HG03135 (cell line): ENCODE measurements around the gene UTP18.
"Not testable (repeated sequence)": the region's sequence is repeated elsewhere in the genome, so short reads cannot be mapped to it uniquely, and the experiment has no call there.

ENCODE experiments used
- ATAC-seq: cut with Tn5 transposase; IDR thresholded peaks from one replicate; pipeline ENCODE4 v1.9.1; 2021; ENCODE audit warnings: mild to moderate bottlenecking, moderate library complexity; ENCODE audit not compliant: unreplicated experiment

The UTP18 gene

GRCh38 chr17:51260237-51261023, at the start of gene UTP18:
TSS of gene UTP18 (plus strand) at chr17:51260546. CDS start at chr17:51260585, 39 bp downstream.
- ATAC-seq = peak; percentile 75

DNA sequence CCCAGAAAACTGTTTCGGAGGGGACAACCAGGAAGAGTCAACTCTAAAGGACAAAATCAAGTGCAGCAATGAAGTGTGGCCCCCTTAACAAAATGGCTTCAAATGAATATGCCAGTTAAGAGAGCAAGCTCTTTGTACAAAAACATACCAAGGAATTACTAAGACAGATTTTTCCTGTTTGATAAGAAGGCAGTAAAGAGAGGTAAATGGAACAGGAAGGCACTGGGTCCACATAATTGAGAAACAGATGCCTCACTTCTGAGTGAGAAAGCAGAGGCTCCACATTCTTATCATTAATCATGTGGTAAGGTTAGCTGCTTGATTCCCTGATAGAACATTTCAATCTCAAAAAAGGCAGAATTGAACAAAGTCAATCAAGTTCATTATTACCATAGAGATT, 45.4 kb upstream of the UTP18 start:
- no peak for ATAC-seq

- no peak for ATAC-seq
Observed at GRCh38 chr17:51217946-51218345, 42.4 kb upstream of the UTP18 start.

DNA sequence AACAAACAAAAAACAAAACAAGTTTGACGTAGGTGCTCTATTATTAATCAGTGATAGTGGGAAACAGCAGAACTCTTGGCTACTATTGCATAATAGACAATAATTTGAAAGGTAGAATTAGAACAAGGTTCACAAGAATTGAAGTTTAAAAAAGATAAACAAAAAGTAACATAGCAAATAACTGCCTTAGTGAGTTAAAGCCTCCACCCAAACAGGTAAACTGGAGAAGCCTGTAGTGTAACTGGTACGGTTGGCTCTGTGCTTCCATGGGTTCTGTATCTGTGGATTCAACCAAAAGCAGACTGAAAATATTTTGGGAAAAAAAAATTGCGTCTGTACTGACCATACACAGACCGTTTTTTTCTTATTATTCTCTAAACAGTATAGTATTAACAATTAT, 39.0 kb upstream of the UTP18 start:
- ATAC-seq = no peak

DNA sequence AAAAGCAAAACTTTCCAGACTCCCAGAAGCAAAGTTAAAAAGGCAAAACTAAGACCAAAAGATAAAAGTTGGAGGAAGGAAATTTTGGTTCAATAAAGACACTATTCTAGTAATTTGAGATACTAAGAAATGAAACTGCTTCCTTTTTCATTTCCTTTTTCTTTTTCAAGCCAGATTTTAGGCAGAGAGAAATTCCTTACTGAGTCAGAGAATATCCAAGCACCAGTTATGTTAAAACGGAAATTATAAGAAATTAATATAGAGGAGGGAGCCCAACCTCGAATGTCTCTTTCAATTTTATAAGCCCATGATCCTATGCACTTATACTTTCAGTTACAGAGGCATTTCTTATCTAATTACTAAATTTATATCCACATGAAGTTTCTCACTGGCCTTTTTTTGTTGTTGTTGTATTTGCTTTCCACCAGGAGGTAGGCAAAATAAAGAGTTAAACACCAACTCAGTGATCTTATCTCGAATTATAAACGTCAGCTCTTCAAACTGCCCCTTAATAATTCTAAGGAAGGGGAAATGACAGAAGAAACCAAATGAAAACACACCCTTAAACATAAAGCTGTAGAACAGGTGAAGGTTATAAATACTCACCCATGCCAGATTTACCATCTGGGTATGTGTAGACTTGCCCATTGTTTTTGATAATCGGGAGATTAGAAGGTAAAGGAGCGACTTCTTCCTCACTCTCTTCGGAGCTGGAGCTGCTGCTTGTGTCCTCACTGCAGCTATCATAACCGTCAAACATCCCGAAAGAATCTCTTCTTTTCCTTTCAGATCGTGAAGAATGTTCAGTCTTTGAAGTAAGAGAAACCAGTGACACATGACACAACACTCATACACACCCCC, 35.7 kb upstream of the UTP18 start:
- no peak for ATAC-seq

DNA sequence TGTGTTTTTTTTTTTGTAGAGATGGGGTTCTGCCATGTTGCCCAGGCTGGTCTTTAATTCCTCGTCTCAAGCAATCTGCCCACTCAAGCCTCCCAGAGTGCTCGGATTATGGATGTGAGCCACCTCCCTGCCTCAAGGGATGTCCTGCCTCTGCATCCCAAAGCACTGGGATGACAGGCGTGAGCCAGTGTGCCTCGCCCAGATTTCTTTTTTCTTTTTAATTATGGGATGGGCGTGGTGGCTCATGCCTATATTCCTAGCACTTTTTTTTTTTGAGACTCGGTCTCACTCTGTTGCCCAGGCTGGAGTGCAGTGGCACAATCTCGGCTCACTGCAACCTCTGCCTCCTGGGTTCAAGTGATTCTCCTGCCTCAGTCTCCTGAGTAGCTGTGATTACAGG, 34.8 kb upstream of the UTP18 start:
- ATAC-seq = not testable (repeated sequence)

GRCh38 chr17:51228161-51228560, 32.2 kb upstream of the UTP18 start:
- no peak for ATAC-seq

- ATAC-seq = no peak
Observed at GRCh38 chr17:51229889-51230288, 30.5 kb upstream of the UTP18 start.

DNA sequence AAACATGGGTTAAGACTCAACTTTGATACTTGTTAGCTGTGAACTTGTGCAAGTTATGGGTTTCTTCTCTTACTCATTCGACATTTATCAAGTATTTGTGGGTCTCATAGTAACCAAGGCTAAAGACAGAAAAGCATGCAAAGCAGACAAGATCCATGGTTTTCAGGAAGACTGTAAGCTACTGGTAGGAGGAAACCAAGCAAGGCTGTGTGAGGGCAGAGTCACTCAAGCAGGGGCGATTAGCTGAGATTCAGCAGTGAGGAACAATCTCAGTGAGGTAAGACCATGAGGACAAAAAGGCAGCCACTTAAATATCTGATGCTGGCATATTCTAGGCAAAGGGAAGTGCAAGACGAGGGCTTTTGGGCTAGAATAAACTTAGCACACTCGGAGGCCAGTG, 30.0 kb upstream of the UTP18 start:
- ATAC-seq = no peak

GRCh38 chr17:51231999-51232398, 28.3 kb upstream of the UTP18 start:
- no peak for ATAC-seq

DNA sequence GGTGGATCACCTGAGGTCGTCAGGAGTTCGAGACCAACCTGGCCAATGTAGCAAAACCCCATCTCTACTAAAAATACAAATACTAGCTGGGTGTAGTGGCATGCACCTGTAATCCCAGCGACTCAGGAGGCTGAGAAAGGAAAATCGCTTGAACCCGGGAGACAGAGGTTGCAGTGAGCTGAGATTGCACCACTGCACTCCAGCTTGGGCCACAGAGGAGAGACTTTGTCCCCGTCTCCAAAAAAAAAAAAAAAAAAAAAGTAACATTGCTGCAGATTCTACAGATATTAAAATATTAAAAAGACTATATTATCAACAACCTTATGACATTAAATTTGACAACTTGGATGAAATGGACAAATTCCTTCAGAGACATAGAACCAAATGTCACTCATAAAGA, 26.2 kb upstream of the UTP18 start:
- no peak for ATAC-seq

DNA sequence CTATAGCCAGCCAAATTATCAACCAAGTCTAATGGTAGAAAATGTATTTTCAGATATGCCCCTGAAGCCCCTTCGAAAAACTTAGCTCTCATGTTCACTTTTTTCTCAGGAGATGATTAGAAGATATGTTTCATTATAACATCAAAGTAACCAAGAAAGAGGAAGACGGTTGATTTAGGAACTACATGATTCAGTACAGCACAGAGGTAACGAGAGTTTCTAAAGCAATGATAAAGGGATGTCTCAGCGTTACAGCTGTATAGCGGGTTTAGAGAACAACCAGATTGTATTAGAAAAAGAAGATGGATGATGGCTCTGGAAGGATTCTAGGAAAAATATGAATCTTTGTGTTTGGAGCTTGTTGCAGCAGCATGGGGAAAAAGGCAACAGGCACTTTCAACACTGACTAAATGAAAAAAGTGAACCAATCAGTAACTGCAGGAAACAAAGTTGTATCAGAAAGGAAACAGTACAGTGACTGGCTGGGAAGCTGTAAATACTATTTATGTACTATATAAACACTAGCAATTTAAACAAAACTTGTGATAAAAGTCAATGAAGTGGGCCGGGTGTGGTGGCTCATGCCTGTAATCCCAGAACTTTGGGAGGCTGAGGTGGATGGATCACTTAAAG, 22.0 kb upstream of the UTP18 start:
- peak; percentile 80 for ATAC-seq

GRCh38 chr17:51240275-51240674, 20.1 kb upstream of the UTP18 start:
- ATAC-seq = no peak

DNA sequence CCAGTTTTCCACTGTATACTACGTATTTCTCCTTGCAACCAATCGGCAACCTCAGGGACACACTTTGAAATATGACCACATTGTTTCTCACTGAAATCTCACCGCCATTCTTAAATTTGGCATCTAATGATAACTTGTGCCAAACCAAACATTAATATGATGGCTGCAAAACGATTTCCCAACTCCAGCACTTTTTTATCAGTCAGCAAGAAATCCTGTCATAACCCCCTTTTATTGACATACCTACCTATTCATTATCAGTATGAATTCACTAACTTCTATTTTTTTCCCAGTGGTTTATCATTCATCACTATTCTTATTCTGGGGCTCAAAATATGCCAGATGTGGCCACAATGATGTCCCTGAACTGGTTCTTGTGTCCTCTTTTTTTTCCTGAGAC, 16.3 kb upstream of the UTP18 start:
- no peak for ATAC-seq

- ATAC-seq = no peak
Observed at GRCh38 chr17:51245535-51245934, 14.8 kb upstream of the UTP18 start.

DNA sequence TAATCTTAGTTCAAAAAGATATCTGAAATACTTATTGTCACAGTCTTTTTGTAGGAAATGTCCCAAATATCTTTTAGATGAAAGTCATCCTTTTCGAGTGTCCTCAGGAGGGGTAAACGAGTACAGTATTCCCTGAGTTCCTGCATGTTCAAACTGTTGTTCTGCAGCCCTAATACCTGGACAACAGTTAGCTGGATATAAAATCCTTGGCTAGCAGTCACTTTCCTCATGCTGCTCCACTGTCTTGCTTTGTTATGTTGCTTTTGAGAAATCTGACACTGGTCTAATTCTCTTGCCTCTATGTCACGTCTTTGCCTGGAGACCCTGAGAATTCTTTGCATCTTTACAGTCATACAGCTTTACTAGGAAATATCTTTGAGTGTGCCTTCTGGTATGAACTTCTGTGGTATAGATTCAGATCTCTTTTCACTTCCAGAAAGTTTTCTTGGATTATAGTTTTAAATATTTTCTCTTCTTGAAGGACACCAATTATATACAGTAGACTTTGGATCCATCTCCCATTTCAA, 10.0 kb upstream of the UTP18 start:
- ATAC-seq = no peak

GRCh38 chr17:51251010-51251409, 9.3 kb upstream of the UTP18 start:
- ATAC-seq = no peak

DNA sequence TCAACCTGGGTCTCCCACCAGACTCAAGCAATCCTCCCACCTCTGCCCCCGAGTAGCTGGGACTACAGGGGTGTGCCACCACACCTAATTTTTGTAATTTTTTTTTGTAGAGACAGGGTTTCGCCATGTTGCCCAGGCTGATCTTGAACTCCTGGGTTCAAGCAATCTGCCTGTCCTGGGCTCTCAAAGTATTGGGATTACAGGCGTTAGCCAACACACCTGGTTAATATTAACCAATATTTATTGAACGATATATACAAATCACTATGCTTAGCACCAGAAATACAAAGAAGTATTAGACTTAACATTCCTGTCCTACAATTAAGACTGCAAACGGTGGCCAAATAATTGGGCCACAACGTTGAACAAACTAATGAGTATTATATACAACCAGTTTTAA, 4.7 kb upstream of the UTP18 start:
- no peak for ATAC-seq

- ATAC-seq = no peak
Observed at GRCh38 chr17:51256101-51256500, 4.2 kb upstream of the UTP18 start.

DNA sequence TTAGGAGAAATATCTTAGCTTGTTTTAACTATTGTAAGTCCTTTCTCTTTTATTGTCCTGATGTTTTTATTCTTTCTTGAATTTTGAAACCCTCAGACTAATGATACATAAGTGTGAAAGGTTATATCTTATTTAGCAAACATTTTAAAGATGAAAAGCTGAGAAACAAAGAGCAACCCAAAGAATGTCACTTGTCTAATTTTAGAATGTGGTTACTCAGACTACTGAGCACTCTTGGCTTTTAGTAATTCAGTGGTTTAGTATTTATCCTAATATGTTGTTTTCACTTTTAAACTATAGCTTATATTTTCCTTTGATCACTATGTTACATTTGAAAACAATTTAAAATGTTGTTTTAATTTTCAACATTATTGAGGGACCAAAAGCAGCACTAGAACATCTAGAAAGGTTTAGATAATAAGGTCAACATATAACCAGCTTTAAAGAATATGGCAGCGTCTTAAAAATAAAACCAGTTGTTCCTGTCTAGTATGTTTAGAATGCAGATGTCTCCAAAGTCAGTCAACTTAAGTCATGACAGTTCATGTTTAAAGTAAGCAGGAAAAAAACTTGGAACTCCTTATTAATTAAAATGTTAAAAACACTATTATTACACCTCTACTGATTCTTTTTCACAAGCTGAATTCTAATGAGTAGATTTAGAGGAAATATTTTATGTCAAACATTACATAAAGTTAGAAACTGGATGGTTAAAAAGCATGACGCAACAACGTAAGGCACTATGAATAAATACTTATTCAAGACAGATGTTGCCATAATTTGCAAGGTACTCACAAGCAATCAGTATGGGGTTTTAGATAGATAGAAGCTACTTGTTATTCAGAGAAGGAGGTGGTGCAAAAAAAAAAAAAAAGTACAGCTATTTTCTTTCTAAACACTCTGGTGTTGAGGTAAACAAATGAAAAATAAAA, 2.9 kb upstream of the UTP18 start:
- ATAC-seq = no peak
